GM21447 (cell line): ENCODE data around the gene STAB1.

Source experiments
- ATAC-seq: cut with Tn5 transposase; IDR thresholded peaks from one replicate; pipeline ENCODE4 v1.9.1; 2021; ENCODE audit not compliant: unreplicated experiment

The STAB1 gene

GRCh38 chr3:52561028-52561747, 66.0 kb downstream of the STAB1 start:
- ATAC-seq: no peak

- no peak for ATAC-seq
Measured at GRCh38 chr3:52563984-52564383, 68.8 kb downstream of the STAB1 start.

- no peak for ATAC-seq
Measured at GRCh38 chr3:52568069-52568468, 72.9 kb downstream of the STAB1 start.

GRCh38 chr3:52570076-52570475, 74.9 kb downstream of the STAB1 start:
- ATAC-seq: no peak

GRCh38 chr3:52572221-52572620, 77.1 kb downstream of the STAB1 start:
- no peak for ATAC-seq
